HS-27A (cell line): ENCODE results near the gene SEMA4F.

Experiments
- DNase-seq: peaks from one replicate; pipeline ENCODE4 v3.0.0-alpha.2; 2012; ENCODE audit warnings: low read depth, missing footprints

The SEMA4F gene

DNA sequence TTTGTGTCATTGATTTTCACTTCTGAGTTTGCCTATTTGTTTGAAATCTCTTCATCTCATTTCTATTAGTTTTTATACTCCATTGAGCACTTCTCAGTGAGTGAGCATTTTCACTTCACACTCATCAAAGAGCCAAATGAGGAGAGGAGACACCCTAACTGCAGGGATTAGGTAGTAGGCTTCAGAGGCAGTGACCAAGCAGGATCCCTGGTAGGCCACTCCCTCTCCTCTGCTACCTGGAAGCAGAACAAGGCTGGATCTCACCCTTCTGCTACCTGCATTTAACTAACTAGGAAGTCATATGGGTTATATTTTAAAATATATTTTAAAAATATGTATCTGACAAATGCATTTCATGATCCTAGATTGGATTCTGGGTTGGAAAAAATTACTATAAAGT is 52.7 kb downstream of the SEMA4F start:
- DNase-seq, result no peak

DNA sequence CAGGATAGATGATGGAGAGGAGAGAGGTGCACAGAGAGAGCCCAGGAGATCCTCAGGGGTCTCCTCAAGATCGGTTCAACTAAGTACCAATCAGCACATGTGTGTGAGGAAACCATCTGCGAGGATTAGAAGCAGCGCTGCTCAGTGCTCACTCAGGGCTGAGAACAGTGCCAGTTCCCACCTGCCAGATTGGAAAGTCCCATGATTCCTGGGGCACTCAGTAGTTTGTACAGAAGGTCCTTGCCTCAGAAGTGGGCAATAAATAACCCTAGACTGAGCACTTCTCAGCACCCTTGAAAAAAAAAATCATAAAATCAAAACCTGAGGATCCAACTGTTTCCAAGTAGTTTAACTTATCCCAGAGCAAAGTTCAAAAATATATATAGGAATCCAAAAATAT is 53.8 kb downstream of the SEMA4F start:
- no peak for DNase-seq

DNA sequence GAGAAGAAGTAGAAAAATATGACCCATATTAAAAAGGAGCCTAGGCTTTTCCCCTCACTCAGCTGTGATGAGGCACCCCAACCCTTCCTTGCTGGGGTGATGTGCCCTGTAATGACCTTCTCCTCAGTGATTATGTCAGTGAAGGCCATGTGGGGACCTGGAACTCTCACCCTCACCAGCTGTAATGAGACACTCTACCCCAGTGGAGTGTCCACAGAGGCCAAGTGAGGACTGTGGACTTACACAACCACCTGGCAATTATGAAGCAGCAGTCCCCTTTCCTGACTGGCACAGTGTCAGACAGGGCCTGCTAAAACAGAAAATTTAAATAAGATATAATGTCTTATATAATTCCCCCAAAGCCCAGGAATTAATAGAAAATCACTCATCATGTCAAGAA is 54.2 kb downstream of the SEMA4F start:
- no peak for DNase-seq

DNA sequence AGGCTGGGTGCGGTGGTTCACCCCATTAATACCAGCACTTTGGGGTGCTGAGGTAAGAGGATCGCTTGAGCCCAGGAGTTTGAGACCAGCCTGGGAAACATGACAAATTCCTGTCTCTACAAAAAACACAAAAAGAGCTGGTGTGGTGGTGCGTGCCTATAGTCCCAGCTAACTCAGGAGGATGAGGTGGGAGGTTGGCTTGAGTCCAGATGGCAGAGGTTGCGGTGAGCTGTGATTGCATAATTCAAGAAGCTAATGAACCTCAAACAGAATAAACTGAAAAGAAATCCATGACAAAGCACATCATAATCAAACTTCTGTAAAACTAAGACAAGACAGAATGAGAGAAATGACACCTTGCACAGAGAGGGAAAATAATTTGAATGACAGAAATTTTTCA is 54.8 kb downstream of the SEMA4F start:
- DNase-seq, result no peak

DNA sequence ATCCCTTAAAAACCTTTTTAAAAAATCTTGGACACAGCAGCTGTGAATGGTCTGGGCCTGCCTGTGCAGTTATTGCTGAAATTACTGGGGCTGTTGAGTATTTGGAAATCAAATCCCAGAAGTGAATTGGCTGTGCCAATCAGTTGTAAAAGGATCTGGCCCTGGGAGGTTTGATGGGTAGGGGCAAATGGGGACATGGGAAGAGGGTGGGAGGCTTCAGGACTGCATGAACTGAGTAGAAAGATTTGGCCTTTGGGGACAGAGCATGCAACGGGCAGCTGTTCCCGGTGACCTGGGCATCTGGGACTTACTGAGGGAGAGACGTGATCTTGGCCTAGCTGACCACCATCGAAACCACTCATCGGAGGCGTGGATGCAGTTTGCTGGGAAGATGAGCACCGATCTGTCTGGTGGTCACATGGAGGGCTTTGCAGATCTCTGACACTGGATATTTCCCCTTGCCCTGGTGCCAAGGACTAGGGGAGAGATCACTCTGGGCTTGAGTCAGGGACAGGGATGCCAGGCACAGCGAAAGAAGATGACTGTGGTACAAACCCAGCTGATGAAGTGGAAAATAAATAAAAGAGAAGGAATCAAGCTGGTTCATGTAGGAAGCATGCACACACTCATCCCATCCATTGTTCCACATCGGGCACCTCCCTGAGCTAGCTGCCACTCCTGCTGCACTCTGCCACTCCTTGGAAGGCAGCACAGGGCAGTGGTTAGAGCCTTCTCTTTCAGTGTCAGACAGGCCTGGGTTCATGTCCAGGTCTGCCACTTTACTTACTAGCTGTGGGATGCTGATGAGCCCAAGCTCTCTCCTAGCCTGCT is 58.4 kb downstream of the SEMA4F start:
- DNase-seq, result no peak

DNA sequence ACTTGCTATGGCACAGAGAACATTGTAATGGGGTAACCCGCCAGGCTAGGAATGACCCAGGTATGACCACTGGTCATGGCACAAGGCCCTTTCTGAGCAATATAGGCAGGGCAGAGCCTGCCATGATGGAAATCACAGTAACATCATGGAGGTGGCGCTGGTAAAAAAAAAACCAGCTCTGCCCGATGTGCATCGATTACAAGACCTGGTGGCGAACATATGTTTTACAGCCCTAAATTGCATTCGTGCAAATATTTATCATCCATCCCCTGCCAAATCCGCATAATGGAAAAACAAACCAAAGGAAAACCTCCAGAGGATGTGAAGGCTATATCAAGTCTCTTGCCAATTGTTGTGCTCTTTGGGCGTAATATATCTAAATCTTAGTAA is 60.6 kb downstream of the SEMA4F start:
- DNase-seq, result no peak

DNA sequence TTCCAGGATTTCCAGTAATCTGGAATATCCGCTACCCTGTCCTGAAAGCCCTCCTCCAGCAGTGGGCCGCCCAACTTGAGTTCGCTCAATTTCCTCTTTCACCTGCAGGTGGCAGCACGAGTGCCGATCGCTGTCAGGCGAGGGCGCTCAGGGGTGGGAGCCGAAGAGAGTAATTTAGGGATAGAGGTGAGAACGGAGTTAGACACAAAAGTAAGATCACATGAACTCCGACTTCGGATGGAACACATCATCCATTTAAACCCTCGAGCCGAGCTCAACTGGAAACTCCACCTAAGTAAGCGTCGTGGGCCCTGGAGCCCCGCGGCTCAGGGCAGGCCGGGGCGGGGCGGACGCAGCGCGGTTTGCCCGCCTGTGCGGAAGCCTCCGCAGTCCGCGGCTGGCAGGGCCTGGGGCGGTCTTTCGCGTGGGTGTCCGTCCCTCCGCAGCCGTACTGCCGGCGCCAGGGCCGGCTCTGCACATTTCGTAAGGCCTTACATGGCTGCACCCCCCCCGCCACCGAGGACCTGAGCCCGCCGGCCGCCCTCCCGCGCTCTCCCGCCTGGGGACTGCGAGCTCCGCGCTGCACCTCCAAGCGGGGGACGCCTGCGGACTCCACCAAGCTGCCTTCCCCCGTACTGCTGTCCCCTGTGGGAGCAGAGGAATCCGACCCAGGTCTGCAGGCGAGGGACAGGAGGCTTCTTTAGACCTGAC is 61.2 kb downstream of the SEMA4F start:
- peak; percentile 87 for DNase-seq

DNA sequence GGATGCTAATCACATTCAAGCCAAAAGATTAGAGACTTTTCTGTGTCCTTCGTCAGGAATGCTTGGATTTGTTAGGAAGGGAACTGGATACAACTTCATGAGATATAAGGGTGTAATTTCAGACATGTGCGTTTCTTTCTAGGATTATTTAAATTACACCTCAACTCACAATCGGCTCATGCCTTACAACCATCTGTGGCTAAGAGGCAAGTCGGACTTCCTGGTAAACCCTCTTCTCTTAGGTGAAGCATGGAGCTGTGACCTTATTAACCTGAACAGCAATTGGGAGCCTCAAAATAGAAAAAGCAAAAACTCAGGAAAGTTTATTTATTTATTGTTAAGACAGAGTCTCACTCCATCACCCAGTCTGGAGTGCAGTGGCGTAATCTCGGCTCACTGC is 61.8 kb downstream of the SEMA4F start:
- DNase-seq, result no peak

DNA sequence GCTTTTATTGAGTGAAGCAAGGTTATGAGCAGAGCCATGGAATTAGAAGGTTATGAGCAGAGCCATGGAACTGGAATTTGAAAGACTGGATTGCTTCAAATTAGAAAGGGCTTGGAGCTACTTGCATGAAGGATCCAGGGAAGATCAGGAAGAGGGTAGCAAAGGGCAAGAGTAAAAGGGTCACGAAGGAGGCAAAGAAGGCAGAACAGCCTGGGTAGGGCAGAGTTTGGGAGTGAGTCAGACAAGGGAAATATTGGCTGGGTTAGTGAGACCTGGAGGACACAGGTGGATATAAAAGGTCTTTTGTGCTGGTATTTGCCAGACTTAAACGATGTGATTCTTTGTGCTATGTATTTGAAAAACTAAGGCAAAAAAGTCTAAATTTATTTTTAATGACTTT is 65.0 kb downstream of the SEMA4F start:
- DNase-seq, result no peak

DNA sequence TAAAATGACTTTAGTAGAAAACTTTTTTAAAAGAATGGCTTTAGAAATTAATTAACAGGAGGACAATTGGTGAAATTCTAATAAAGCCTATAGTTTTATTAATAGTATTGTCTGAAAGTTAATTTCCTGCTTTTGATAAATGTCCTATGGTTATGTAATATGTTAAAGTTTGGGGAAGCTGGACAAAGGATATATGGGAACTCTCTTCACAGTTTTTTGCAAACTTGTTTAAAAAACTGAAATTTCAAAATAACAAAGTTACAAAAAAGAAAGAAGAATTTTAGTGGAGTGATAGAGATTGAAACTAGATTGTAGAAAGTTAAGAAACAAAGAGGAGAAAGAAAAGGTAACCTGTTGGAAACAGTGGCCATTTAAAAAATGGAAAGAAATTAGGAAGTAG is 67.3 kb downstream of the SEMA4F start:
- DNase-seq, result no peak

DNA sequence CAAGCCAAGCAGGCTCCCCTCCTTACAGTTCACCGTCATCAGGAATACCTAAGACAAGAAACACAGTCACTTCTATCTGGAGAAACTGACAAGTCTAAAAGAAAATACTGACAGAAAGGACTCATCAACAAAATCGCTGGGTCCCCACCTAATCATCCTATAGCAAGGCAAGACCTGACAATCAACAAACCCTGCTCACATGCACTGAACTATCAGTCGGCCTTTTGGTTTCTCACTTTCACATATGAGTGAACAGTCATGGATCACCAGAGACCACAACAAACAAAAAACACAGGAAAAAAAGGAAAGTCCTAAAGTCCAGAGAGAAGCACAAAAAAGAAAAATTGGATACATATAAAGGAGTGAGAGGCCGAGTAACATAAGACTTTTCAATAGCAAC is 70.4 kb downstream of the SEMA4F start:
- no peak for DNase-seq

DNA sequence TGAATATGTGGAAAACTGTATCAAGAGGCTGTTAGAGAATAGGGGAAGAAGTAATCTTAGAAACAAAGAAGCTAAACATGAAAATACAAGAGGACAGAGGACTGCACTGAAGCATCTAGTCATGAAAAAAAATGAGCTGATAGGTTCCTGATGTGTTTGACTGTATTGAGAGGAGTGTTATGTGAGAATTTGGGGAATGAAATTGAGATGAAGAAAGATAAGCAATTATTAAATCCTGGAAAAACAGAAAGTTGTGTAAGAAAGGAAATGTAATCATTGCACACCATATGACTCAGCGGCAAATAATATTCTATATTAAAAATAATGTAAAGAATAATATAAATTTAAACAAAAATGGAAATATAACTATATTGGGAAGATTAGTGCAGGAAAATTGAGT is 71.2 kb downstream of the SEMA4F start:
- DNase-seq, result no peak

DNA sequence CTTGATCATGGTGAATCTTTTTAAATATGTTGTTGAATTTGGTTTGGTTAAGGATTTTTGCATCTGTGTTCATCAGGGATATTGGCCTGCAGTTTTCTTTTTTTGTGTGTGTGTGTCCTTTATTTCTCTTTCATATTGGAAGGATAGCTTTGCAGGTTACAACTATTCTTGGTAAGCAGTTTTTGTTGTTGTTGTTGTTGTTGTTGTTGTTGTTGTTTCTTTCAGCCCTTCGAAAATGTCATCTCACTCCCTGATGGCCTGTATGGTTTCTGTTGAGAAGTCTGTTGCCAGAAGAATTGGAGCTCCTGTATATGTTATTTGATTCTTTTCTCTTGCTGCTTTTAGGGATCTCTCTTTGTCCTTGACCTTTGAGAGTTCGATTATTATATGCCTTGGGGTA is 74.8 kb downstream of the SEMA4F start:
- no peak for DNase-seq

DNA sequence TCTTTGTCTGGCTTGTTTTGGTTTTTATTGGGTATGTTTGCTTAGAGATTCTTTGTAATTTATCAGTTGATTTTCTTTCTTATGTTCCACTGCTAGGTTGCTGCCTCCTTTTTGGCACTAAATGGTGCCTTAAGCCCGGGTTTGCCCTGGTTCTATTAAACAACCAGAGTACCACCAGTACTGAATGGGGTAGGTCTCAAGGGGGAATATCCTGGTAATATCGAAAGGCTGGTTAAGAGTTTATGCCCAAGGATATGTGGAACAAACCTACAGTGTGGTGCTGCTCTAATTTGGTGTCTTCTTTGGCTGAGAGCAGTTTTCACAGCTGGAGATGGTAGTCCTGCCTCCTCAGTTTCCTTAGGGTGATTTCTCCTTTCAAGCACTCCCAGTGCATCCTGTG is 76.5 kb downstream of the SEMA4F start:
- DNase-seq, result no peak
